Measurements from ENCODE around the gene SHISA5.

DNA sequence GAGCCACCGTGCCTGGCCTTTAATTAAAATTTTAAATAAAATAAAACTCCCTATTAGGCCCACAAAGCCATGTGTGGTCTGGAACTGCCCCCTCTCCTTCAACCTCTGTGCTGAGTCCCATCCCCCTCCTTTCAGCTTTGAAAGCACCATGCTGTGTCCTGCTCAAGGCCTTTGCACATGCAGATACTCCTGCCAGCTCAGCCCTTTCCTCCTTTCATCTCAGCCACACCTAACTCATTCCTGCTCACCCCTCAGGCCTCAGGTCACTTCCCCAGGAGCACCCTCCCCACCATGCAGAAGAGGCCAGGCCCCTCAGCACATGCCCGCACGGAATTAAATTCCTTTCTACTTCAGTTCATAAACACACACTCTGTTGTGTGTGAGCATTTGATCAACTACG, 29.4 kb downstream of the SHISA5 start:
- TF ChIP-seq EZH2 (IDR thresholded peaks at IDR 0.05; ENCODE audit: low read length, unreplicated experiment) = no peak
- TF ChIP-seq, protein P1, sequence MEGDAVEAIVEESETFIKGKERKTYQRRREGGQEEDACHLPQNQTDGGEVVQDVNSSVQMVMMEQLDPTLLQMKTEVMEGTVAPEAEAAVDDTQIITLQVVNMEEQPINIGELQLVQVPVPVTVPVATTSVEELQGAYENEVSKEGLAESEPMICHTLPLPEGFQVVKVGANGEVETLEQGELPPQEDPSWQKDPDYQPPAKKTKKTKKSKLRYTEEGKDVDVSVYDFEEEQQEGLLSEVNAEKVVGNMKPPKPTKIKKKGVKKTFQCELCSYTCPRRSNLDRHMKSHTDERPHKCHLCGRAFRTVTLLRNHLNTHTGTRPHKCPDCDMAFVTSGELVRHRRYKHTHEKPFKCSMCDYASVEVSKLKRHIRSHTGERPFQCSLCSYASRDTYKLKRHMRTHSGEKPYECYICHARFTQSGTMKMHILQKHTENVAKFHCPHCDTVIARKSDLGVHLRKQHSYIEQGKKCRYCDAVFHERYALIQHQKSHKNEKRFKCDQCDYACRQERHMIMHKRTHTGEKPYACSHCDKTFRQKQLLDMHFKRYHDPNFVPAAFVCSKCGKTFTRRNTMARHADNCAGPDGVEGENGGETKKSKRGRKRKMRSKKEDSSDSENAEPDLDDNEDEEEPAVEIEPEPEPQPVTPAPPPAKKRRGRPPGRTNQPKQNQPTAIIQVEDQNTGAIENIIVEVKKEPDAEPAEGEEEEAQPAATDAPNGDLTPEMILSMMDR (conservative IDR thresholded peaks at IDR 0.05; ENCODE audit: low read depth, low read length) = no peak
- no peak for TF ChIP-seq EZH2phosphoT487 (IDR thresholded peaks at IDR 0.05; ENCODE audit: borderline replicate concordance, low read length)

Measured in PC-3 (cell line).